GM12864 (cell line): ENCODE measurements around the gene H2AZ2.
A peak's percentile ranks its signal among the peaks of the same experiment; 100 is the strongest.

ENCODE experiments used
- DNase-seq: peaks from one replicate; pipeline ENCODE4 v3.0.0-alpha.2; 2011; ENCODE audit warnings: low read depth
- H3K4me3 ChIP-seq: 2 replicates; pipeline ENCODE4 v1.5.1; 2011; ENCODE audit warnings: mild to moderate bottlenecking, low read depth, low read length, control low read depth
- TF ChIP-seq, protein P1 (sequence below): IDR thresholded peaks from 2 replicates; pipeline ENCODE4 v1.5.1; 2011; ENCODE audit warnings: low read depth, mild to moderate bottlenecking, moderate library complexity, low read length, control low read depth, inconsistent platforms; ENCODE audit errors: missing control alignments

H2AZ2 gene

DNA sequence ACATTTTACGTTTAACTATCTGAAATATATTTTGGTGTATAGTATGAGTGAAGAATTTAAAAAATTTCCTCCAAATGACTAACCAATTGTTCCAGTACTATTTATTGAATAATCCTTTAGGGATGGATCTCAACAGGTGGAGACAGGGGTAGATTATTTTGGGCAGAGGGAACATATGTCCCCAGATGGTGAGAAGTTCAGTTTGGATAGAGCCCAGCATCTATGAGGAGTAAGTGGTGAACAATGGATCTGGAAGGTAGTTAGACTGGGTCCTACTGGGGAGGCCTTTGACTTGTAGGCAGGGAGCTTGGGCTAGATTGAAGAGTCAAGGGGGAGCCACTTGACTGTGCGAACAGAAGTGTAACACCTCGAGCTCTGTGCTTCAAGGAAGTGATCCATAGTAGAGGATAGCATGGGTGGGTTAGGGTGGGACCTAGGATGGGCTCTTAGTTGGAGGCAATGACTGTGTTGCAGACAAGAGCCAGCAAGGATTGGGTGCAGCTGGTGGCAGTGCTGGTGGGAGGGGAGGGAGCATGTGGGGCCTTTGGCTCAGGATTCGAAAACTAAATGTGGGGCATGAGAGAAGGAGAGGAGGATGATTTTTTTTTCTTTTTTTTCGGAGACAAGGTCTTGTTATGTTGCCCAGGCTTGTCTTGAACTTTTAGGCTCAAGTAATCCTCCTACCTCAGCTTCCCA, 41.3 kb upstream of the H2AZ2 start:
- H3K4me3 ChIP-seq: no peak overlapping the region
- TF ChIP-seq, protein P1, sequence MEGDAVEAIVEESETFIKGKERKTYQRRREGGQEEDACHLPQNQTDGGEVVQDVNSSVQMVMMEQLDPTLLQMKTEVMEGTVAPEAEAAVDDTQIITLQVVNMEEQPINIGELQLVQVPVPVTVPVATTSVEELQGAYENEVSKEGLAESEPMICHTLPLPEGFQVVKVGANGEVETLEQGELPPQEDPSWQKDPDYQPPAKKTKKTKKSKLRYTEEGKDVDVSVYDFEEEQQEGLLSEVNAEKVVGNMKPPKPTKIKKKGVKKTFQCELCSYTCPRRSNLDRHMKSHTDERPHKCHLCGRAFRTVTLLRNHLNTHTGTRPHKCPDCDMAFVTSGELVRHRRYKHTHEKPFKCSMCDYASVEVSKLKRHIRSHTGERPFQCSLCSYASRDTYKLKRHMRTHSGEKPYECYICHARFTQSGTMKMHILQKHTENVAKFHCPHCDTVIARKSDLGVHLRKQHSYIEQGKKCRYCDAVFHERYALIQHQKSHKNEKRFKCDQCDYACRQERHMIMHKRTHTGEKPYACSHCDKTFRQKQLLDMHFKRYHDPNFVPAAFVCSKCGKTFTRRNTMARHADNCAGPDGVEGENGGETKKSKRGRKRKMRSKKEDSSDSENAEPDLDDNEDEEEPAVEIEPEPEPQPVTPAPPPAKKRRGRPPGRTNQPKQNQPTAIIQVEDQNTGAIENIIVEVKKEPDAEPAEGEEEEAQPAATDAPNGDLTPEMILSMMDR: no peak
- no peak for DNase-seq

DNA sequence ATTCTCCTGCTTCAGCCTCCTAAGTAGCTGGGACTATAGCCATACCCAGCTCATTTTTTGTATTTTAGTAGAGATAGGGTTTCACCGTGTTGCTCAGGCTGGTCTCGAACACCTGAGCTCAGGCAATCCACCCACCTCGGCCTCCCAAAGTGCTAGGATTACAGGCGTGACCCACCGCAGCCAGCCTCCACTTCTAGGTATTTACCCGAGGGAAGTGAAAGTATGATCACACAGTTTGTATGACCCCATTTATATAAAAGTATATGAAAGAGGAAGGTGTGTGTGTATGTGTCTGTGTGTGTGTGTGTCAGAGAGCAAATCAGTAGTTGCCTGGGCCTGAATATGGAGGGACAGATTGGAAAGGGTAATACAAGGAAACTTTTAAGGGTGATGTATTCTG, 39.4 kb upstream of the H2AZ2 start:
- no peak for DNase-seq
- H3K4me3 ChIP-seq: no peak overlapping the region
- TF ChIP-seq, protein P1: no peak

DNA sequence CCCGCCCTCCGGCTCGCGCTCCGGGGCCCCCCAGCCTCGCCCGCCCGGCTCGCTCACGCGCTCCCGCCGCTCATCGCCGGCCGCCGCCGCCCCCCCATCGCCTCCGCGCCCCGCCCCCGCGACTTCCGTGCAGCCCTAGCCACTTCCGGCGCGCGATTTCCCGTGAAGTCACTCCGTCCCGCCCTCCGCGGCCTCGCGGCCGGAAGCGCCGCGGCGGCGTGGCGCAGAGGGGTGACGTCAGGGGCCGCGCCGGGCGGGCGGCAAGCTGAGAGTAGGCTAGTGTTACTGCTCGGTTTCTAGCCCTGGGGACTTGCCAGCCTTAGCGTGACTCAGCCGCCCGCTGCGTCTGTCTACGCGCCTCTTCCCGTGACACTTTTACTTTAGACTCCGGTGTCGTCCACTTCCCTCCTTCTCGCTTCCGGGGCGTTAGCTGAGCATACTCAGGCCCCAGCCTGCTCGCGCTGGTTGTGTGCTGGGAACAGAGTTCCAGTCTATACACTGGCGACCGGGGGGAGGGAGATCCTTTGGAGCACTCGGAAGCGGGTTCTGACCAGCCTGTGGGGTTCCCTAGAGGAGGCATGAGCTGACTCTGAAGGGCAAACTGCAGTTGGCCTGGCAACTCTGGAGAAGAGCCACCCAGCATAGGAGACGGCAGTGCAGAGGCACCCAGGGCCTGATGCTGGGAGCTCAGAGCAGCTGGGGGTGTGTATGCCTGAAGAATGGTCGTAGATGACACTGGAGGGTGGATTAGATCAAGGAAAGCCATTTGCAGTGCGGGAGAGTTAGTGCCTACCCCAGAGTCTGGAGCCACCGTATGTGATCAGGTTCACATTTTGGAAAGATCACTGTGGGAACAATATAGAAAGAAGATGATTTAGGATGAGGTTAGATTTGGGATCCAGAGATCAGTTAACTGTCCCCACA, 37.8 kb upstream of the H2AZ2 start, which contains the start of gene PURB:
PURB (minus strand) TSS at position 137 of the 924 bp plus-strand sequence. CDS start 182 bp downstream, outside the sequence.
- peak within 1 kb of the TSS; percentile 97 for H3K4me3 ChIP-seq
- peak; percentile 85 for DNase-seq
- TF ChIP-seq, protein P1: no peak

GRCh38 chr7:44884621-44885393, 36.9 kb upstream of the H2AZ2 start:
- TF ChIP-seq, protein P1: no peak
- H3K4me3 ChIP-seq: peak overlapping the region; percentile 97
- DNase-seq: no peak

DNA sequence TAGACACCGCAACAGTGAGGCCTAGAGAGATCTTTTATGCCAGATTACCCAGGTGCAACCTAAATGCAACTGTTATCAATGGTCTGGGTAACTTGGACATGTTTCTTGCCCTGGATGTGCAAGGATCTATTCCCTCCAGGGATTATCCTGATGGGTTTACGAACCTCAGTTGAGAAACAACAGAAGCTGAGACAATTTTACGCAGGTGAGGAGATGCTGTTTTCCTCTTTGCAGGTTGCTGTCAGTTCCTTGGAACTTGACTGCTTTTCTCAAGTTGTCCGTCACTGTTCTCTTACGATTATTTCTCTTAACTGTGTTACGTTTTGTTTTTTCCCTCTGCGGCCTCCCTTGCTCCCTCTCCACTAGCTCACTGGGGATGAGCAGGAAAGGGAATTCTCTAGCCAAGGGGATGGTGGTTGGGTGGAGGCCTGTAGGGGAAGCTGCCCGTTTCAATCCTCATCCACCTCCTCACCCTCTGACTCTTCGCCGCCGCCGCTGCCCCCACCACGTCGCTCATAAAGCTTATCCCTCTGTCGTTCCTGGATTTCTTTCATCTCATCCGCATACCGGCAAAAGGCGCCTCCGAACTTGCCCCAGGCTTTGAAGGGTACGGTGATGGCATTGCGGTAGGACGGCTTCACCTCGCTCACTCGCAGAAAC, 36.2 kb upstream of the H2AZ2 start:
- no peak for DNase-seq
- H3K4me3 ChIP-seq: peak overlapping the region; percentile 97

More for the DNA sequence above, 36.2 kb upstream of the H2AZ2 start:
- TF ChIP-seq, protein P1: no peak
